GM12864 (cell line): Measurements from ENCODE around the gene RXRA.
A peak's percentile ranks its signal among the peaks of the same experiment; 100 is the strongest.

Experiments used
- DNase-seq: peaks from one replicate; pipeline ENCODE4 v3.0.0-alpha.2; 2011; ENCODE audit warnings: low read depth
- H3K4me3 ChIP-seq: 2 replicates; pipeline ENCODE4 v1.5.1; 2011; ENCODE audit warnings: mild to moderate bottlenecking, low read depth, low read length, control low read depth
- TF ChIP-seq, protein P1 (sequence below): IDR thresholded peaks from 2 replicates; pipeline ENCODE4 v1.5.1; 2011; ENCODE audit warnings: low read depth, mild to moderate bottlenecking, moderate library complexity, low read length, control low read depth, inconsistent platforms; ENCODE audit errors: missing control alignments

The RXRA gene

DNA sequence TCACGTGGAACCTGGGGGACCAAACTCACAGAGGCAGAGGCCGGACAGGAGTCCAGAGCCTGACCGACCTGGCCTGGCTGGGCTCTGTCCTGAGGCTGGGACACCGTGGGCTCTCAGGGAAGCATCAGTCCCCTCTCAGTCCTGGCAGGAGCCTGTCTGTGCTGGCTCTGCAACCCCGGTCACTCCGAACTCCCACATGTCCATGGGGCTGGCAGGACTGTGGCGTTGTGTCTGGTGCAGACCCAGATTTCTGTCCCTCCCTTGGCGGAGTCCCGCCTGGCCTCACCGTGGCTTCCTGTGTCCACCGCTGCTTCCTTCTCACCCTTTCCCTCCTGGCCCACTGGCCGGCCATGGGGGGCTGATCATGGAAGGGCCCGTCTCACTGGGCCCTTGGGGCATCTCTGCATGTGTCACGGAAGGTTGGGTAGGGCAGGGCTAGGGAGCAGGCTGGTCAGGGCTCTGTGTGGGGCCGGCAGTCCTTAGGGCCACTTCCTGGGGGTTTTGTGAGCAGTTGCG is 68.8 kb downstream of the RXRA start:
- TF ChIP-seq, protein P1, sequence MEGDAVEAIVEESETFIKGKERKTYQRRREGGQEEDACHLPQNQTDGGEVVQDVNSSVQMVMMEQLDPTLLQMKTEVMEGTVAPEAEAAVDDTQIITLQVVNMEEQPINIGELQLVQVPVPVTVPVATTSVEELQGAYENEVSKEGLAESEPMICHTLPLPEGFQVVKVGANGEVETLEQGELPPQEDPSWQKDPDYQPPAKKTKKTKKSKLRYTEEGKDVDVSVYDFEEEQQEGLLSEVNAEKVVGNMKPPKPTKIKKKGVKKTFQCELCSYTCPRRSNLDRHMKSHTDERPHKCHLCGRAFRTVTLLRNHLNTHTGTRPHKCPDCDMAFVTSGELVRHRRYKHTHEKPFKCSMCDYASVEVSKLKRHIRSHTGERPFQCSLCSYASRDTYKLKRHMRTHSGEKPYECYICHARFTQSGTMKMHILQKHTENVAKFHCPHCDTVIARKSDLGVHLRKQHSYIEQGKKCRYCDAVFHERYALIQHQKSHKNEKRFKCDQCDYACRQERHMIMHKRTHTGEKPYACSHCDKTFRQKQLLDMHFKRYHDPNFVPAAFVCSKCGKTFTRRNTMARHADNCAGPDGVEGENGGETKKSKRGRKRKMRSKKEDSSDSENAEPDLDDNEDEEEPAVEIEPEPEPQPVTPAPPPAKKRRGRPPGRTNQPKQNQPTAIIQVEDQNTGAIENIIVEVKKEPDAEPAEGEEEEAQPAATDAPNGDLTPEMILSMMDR: no peak
- peak overlapping the region; percentile 47 for H3K4me3 ChIP-seq
- DNase-seq: no peak

DNA sequence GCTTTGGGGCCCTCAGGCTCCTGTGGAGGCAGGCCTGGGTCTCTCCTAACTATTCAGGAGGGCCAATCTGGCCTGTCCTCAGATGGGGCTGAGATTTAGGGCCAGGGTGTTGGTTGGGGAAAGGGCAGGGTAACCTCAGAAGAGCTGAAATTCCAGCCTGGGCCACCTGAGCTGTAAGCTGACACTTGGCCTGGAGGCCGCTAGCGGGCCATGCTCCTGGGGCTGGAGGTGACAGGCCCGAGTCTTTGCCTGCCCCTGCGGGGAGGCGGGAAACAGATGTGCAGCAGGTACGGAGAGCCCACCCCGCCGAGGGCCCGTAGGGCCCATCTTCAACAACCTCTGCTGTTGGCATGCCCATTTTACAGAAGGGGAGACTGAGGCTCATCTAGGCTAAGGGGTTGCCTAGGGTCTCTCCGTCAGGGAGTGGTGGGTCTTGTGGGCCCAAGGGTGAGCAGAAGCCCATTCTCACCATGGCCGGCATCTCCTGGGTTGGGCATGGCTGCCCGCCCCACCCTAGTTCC is 69.5 kb downstream of the RXRA start:
- TF ChIP-seq, protein P1: no peak
- no peak for DNase-seq
- peak overlapping the region; percentile 47 for H3K4me3 ChIP-seq

DNA sequence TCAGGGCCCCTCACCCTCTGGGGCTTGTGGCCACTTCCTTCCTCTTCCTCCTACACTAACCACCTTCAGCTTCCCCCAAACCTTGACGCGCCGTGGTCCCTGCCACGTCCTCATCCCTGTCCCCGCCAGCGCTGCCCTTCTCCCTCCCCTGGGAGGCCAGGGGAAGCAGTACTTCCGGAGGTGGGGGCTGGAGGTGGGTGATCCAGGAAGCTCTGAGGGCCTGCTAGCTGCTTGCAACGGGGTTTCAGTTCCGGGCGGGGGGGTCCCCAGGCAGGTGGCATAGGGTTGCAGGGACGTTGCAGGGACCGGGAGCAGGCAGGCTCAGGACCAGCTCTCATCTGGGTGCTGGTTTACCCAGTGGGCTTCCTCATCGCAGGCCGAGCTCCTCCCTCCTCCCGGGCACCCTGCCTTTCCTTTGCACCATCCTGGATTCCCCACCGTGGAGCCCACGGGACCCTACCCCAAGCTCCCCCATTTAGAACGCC is 70.0 kb downstream of the RXRA start:
- TF ChIP-seq, protein P1: no peak
- H3K4me3 ChIP-seq: peak overlapping the region; percentile 47
- DNase-seq: no peak

DNA sequence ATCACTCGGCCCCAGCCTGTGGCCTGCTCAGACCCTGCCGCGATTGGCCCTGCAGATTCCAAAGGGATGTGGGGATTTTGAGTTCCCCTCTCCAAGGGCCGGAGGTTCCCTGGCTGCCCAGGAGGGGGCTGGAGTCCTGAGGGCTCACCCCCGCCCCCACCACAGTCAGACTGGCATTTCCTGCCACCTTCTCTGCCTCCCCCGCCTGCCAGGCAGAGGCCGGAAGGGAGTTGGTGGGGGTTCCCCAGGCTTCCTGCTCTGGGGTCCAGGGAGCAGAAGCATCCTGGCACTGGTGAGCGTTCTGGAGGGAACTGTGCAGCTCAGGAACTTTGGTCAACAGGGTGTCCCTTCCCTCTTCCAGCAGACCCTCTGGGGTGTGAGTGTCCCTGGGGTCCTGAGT is 70.6 kb downstream of the RXRA start:
- peak overlapping the region; percentile 47 for H3K4me3 ChIP-seq
- DNase-seq: no peak

DNA sequence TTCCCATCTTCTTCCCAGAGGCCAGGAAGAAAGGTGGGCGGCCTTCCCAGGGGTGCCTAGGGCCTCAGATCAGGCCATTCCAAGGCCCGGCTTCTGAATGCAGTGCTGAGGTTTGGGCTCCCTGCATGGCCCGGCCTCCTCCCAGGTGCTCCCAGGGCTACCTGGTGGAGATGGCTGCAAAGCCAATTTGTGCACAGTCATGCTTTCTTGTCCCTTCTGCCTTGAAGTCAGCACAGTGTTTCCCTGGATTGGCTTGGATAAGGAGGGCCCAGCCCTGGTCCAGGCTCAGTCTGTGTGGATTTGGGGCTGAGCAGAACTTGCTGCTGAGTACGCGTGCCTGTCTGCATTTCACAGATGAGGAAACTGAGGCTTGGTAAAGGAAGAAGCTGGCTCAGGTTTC is 72.5 kb downstream of the RXRA start:
- TF ChIP-seq, protein P1: no peak
- H3K4me3 ChIP-seq: no peak overlapping the region
- DNase-seq: no peak

More for the DNA sequence above, 70.6 kb downstream of the RXRA start:
- TF ChIP-seq, protein P1: no peak

DNA sequence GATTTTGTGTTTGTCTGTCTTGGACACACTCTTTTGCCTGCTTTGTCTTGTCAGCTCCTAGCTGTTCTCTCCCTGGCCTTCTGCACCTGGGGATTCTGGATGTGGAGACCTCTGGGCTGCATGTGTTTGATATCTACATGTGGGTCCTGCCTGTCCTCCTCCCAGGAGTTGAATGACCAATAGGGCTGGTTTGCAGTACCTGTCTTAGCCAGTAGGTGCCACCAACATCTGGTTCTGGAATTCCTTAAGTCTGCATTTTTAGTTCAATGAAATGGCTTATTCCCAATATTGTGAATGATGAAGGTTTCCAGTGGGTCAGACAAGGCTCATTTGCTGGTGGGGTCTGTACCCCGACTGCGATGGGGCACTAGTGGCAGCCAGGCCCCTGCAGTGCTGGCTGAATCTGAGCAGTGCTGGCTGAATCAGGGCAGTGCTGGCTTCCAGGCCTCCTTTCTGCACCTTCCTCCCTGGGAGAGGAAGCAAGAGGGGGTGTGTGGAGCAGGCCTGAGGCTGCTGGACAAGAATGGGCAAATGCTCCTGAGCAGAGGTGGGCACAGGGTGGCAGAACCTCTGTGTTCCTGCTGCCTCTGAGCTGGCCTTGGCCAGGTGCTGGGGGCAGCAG is 73.3 kb downstream of the RXRA start:
- DNase-seq: no peak
- H3K4me3 ChIP-seq: no peak overlapping the region
- TF ChIP-seq, protein P1: peak; percentile 83
